B cell (primary cell): ENCODE data around the gene LRP5. TPM values are rescaled to one million over a fixed set of nuclear protein-coding genes. Genes with fewer than 3 reads are reported as not detected.

Experiments used
- ATAC-seq: fragments of 200-7000 bp; cut with Tn5 transposase; one replicate; pipeline ENCODE4 v1.10.0; 2021; ENCODE audit warnings: low read depth, mild to moderate bottlenecking, moderate number of reproducible peaks, moderate library complexity
- CTCF ChIA-PET: fragments of 350-600 bp; sonication (Branson Sonifier 250); formaldehyde crosslinking; loops from one replicate; lab custom pipeline; 2021; ENCODE audit warnings: antibody characterized with exemption, inconsistent platforms; lab: Charles Lee
- POLR2A ChIA-PET: fragments of 350-600 bp; sonication (Branson Sonifier 250); formaldehyde crosslinking; loops from one replicate; lab custom pipeline; 2021; ENCODE audit warnings: antibody characterized with exemption; lab: Charles Lee
- DNase-seq: peaks from one replicate; pipeline ENCODE4 v3.0.0; 2013
- H2AFZ ChIP-seq: 2 replicates; pipeline ENCODE4 v1.6.1; 2012; ENCODE audit warnings: mild to moderate bottlenecking, low read depth, low read length; ENCODE audit not compliant: insufficient read depth, poor library complexity, severe bottlenecking
- H3K27ac ChIP-seq, 2 donors: 1 replicate in 1 of 2; 2 replicates in 1 of 2; pipeline ENCODE4 v1.5.1; 2012 to 2013; ENCODE audit warnings: low read length in 2 of 2, mild to moderate bottlenecking in 2 of 2, moderate library complexity in 1 of 2
- H3K27me3 ChIP-seq, 4 experiments: fragments of 200-600 bp in 1 of 4; sonication (generic) in 1 of 4; replicated peaks in 1 of 4; 1 replicate in 2 of 4; 2 replicates in 2 of 4; pipeline versions ENCODE4 v1.6.1 to v1.7.0; 2013 to 2016; ENCODE audit warnings: low read length in 3 of 4, mild to moderate bottlenecking in 2 of 4, mixed read lengths in 1 of 4, moderate library complexity in 1 of 4; ENCODE audit not compliant: insufficient read depth in 4 of 4, control insufficient read depth in 3 of 4; ENCODE audit errors: control extremely low read depth in 1 of 4
- H3K36me3 ChIP-seq, 2 experiments: replicated peaks in 1 of 2; 1 replicate in 1 of 2; 2 replicates in 1 of 2; pipeline versions ENCODE4 v1.6.1 to v1.7.1; 2013; ENCODE audit warnings: low read length in 1 of 2; ENCODE audit not compliant: insufficient read depth in 2 of 2, control insufficient read depth in 1 of 2; ENCODE audit errors: control extremely low read depth in 1 of 2, extremely low read depth in 1 of 2
- H3K4me1 ChIP-seq, 2 donors: fragments of 200-600 bp in 1 of 2; sonication (generic) in 1 of 2; 1 replicate in 1 of 2; 2 replicates in 1 of 2; pipeline versions ENCODE4 v1.5.1 to v1.6.1; 2013 to 2017; ENCODE audit warnings: low read length in 2 of 2; ENCODE audit not compliant: control insufficient read depth in 2 of 2, insufficient read depth in 2 of 2
- H3K4me2 ChIP-seq: replicated peaks from 2 replicates; pipeline ENCODE3; 2012; ENCODE audit warnings: mild to moderate bottlenecking, low read depth, low read length; ENCODE audit not compliant: poor library complexity, severe bottlenecking
- H3K4me3 ChIP-seq, 5 experiments: fragments of 200-600 bp in 1 of 5; sonication (generic) in 1 of 5; 1 replicate in 3 of 5; 2 replicates in 2 of 5; pipeline versions ENCODE4 v1.5.1 to v1.7.0; 2011 to 2016; ENCODE audit warnings: low read length in 4 of 5, mild to moderate bottlenecking in 4 of 5, low read depth in 2 of 5, control low read depth in 1 of 5, moderate library complexity in 1 of 5; ENCODE audit not compliant: insufficient read depth in 1 of 5; ENCODE audit errors: control extremely low read depth in 1 of 5, extremely low read depth in 1 of 5
- H3K79me2 ChIP-seq: fragments of 200-600 bp; sonication (generic); one replicate; pipeline ENCODE4 v1.6.0; 2016; ENCODE audit warnings: low read length; ENCODE audit not compliant: control insufficient read depth, insufficient read depth
- H3K9ac ChIP-seq: fragments of 200-600 bp; sonication (generic); 2 replicates; pipeline ENCODE4 v1.6.1; 2017; ENCODE audit warnings: mild to moderate bottlenecking, low read length, moderate library complexity
- H3K9me3 ChIP-seq, 3 donors: one replicate each; pipeline versions ENCODE4 v1.6.1 to v1.7.1; 2013; ENCODE audit warnings: low read length in 2 of 3; ENCODE audit not compliant: control insufficient read depth in 2 of 3, insufficient read depth in 1 of 3; ENCODE audit errors: control extremely low read depth in 1 of 3
- H4K20me1 ChIP-seq: 2 replicates; pipeline ENCODE4 v1.6.0; 2012; ENCODE audit warnings: mild to moderate bottlenecking, low read length; ENCODE audit not compliant: insufficient read depth, control insufficient read depth, poor library complexity, severe bottlenecking
- H3K27ac Mint-ChIP-seq: one replicate; pipeline ENCODE4 v1.8.0; 2021; ENCODE audit warnings: mixed read lengths
- H3K27me3 Mint-ChIP-seq: one replicate; pipeline ENCODE4 v1.8.0; 2021; ENCODE audit warnings: mixed read lengths
- H3K4me1 Mint-ChIP-seq: one replicate; pipeline ENCODE4 v1.8.0; 2021; ENCODE audit warnings: mixed read lengths
- H3K4me3 Mint-ChIP-seq: one replicate; pipeline ENCODE4 v1.8.0; 2021; ENCODE audit warnings: mixed read lengths
- H3K9me3 Mint-ChIP-seq: one replicate; pipeline ENCODE4 v1.8.0; 2022; ENCODE audit warnings: mixed read lengths; ENCODE audit not compliant: insufficient read depth
- EZH2 ChIP-seq: IDR thresholded peaks from 2 replicates; pipeline ENCODE4 v1.6.1; 2012; ENCODE audit warnings: borderline replicate concordance, low read depth, mild to moderate bottlenecking, moderate library complexity, low read length; ENCODE audit not compliant: insufficient read depth, poor library complexity, severe bottlenecking
- WGBS: methylation state at CpG from one replicate; pipeline ENCODE4 v1.1.5; 2013; ENCODE audit warnings: missing lambda C conversion rate; ENCODE audit not compliant: insufficient coverage; 5-methylcytosine and 5-hydroxymethylcytosine counted together
- intact Hi-C: fragments of 100-400 bp; cut with micrococcal nuclease; formaldehyde crosslinking; loops from one replicate; pipeline ENCODE4 v1.10.0; 2022
- polyA plus RNA-seq: library from polyadenylated mRNA; depleted of rRNA; stranded (reverse); fragments of >200 nt; gene quantifications from 2 replicates; pipeline ENCODE4 v1.2.3, GENCODE V29; 2012
- total RNA-seq, 2 donors: library from RNA; stranded (reverse); fragments of 120-200 nt in 1 of 2; gene quantifications; 1 replicate in 1 of 2; 2 replicates in 1 of 2; pipeline versions ENCODE4 v1.2.3 to v1.2.4, GENCODE V29; 2013 to 2022
- TF ChIP-seq, protein P1 (sequence below): fragments of 200-600 bp; IDR thresholded peaks from one replicate; pipeline ENCODE4 v1.8.0; 2022; ENCODE audit warnings: antibody characterized with exemption, mild to moderate bottlenecking

The LRP5 gene
- total and polyA plus RNA-seq, 2 donors (not counting 1 experiment from before 2014, with no cell fraction given): 2.4 to 13.9 TPM

GRCh38 chr11:68448604-68449011 lies 136.2 kb downstream of the LRP5 start:
- ChIA-PET POLR2A (no interaction called here), CTCF (interaction anchor here (0.8 to 1.3 kb wide), 3 partner anchors 77 to 240 kb away, joined by 3 to 4 read pairs (median 3); no protein-coding TSS in a partner anchor)
- TF ChIP-seq EZH2: no peak
- TF ChIP-seq, protein P1, sequence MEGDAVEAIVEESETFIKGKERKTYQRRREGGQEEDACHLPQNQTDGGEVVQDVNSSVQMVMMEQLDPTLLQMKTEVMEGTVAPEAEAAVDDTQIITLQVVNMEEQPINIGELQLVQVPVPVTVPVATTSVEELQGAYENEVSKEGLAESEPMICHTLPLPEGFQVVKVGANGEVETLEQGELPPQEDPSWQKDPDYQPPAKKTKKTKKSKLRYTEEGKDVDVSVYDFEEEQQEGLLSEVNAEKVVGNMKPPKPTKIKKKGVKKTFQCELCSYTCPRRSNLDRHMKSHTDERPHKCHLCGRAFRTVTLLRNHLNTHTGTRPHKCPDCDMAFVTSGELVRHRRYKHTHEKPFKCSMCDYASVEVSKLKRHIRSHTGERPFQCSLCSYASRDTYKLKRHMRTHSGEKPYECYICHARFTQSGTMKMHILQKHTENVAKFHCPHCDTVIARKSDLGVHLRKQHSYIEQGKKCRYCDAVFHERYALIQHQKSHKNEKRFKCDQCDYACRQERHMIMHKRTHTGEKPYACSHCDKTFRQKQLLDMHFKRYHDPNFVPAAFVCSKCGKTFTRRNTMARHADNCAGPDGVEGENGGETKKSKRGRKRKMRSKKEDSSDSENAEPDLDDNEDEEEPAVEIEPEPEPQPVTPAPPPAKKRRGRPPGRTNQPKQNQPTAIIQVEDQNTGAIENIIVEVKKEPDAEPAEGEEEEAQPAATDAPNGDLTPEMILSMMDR: no peak
- H3K9me3 ChIP-seq: no peaks in the 10 kb centered on the region
- no peaks in the 10 kb centered on the region for H3K27me3 ChIP-seq
- peaks cover 0 to 7% of the 10 kb centered on the region in 2 donors for H3K4me1 ChIP-seq
- no peak overlapping the region for H3K4me3 ChIP-seq
- Mint-ChIP-seq H3K27ac (no peak overlapping the region), H3K27me3 (no peaks in the 10 kb centered on the region), H3K9me3 (no peaks in the 10 kb centered on the region), H3K4me3 (no peak overlapping the region), H3K4me1 (peaks cover 4% of the 10 kb centered on the region)
- H2AFZ ChIP-seq: no peak overlapping the region
- H3K9ac ChIP-seq: no peak overlapping the region
- ATAC-seq: no peak
- over 99% methylated on average over 18 of the region's 25 CpGs for WGBS
- H3K27ac ChIP-seq: no peak overlapping the region
- DNase-seq: no peak
- H4K20me1 ChIP-seq: no peaks in the 10 kb centered on the region
- H3K79me2 ChIP-seq: no peaks in the 10 kb centered on the region
- intact Hi-C loops: loop anchor here (10.0 kb wide), 1 partner anchor 444 kb away; the partner anchor contains the start of gene UNC93B1
- H3K36me3 ChIP-seq: no peaks in the 10 kb centered on the region
- no peak overlapping the region for H3K4me2 ChIP-seq

DNA sequence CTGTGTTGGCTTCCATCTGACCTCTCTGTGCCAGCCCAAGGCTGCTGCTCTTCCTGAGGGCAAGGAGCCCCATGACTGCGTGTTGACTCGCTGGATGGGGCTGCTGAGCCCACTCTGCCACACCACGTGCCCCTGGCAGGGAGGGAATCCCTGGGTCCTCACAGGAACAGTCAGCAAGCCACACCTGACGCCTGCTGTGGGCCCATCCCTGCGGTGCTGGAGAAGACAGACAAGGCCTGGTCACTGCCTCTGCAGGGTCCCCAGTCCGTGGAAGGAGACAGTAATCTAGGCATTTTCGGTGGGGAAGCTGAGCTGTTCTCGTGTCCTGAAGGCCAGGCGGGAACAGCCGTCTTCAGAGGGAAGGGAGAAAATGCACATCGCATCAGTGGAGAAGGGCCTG lies 137.6 kb downstream of the LRP5 start:
- no peaks in the 10 kb centered on the region for H4K20me1 ChIP-seq
- H3K4me1 Mint-ChIP-seq: peaks cover 4% of the 10 kb centered on the region
- H3K4me1 ChIP-seq: peaks cover 0 to 7% of the 10 kb centered on the region in 2 donors
- CTCF ChIA-PET: no interaction called here
- DNase-seq (no peak), ATAC-seq (no peak)
- no peak overlapping the region for H3K27ac ChIP-seq
- no peak overlapping the region for H3K4me3 ChIP-seq
- intact Hi-C loops: loop anchor here (10.0 kb wide), 1 partner anchor 445 kb away; the partner anchor contains the start of gene UNC93B1
- no peaks in the 10 kb centered on the region for H3K79me2 ChIP-seq
- TF ChIP-seq, protein P1: no peak
- TF ChIP-seq EZH2: no peak
- H3K9ac ChIP-seq: no peak overlapping the region
- no peaks in the 10 kb centered on the region for H3K27me3 ChIP-seq
- no peaks in the 10 kb centered on the region for H3K9me3 Mint-ChIP-seq
- 95% methylated on average over 11 of the region's 11 CpGs for WGBS
- no peaks in the 10 kb centered on the region for H3K27me3 Mint-ChIP-seq
- no peak overlapping the region for H3K27ac Mint-ChIP-seq
- no peaks in the 10 kb centered on the region for H3K36me3 ChIP-seq
- no peak overlapping the region for H3K4me2 ChIP-seq
- no peak overlapping the region for H2AFZ ChIP-seq
- no peaks in the 10 kb centered on the region for H3K9me3 ChIP-seq
- POLR2A ChIA-PET: no interaction called here
- no peak overlapping the region for H3K4me3 Mint-ChIP-seq
